Measurements from ENCODE around the gene GNB1L. TPM values are rescaled to one million over a fixed set of nuclear protein-coding genes. Genes with fewer than 3 reads are reported as not detected.

GNB1L gene
- total RNA-seq, 1 experiment from 2014 or later = 17.9 TPM

DNA sequence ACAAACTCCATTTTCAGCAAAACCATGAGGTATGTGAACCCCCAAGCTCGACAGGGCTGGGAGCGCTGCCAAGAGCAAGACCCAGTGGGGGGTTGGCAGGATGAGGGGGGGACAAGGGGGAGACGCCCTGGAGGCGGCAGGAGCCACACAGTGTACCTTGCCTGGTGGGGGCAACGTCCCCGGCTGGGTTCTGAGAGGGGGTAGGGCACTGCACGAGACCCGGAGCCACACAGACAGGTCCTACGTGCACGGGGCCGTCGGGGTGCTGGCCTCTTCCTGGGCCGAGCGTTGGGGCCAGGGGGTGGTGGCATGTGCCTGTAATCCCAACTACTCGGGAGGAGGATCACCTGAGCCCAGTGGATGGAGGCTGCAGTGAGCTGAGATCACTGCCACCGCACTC is 65.3 kb downstream of the GNB1L start:
- Histone ChIP-seq H3K27ac (ENCODE audit: low read depth, low read length, poor library complexity, severe bottlenecking) (peak overlapping the region; percentile 37), H3K27me3 (replicated peaks; ENCODE audit: insufficient read depth, low read depth, low read length, poor library complexity) (no peaks in the 10 kb centered on the region), H3K36me3 (ENCODE audit: insufficient read depth, low read length, poor library complexity, severe bottlenecking) (no peaks in the 10 kb centered on the region), H3K9me3 (ENCODE audit: low read depth, low read length, poor library complexity, severe bottlenecking) (peaks cover 5% of the 10 kb centered on the region), H3K4me3 (ENCODE audit: low read depth, low read length, poor library complexity, severe bottlenecking) (no peak overlapping the region), H3K4me1 (ENCODE audit: insufficient read depth, low read length, poor library complexity, severe bottlenecking) (peaks cover 6% of the 10 kb centered on the region)
- TF ChIP-seq, protein P1, sequence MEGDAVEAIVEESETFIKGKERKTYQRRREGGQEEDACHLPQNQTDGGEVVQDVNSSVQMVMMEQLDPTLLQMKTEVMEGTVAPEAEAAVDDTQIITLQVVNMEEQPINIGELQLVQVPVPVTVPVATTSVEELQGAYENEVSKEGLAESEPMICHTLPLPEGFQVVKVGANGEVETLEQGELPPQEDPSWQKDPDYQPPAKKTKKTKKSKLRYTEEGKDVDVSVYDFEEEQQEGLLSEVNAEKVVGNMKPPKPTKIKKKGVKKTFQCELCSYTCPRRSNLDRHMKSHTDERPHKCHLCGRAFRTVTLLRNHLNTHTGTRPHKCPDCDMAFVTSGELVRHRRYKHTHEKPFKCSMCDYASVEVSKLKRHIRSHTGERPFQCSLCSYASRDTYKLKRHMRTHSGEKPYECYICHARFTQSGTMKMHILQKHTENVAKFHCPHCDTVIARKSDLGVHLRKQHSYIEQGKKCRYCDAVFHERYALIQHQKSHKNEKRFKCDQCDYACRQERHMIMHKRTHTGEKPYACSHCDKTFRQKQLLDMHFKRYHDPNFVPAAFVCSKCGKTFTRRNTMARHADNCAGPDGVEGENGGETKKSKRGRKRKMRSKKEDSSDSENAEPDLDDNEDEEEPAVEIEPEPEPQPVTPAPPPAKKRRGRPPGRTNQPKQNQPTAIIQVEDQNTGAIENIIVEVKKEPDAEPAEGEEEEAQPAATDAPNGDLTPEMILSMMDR (conservative IDR thresholded peaks at IDR 0.05; ENCODE audit: low read depth, low read length) = no peak
- TF ChIP-seq EZH2 (IDR thresholded peaks at IDR 0.05; ENCODE audit: borderline replicate concordance, low read depth, low read length, poor library complexity, severe bottlenecking) = no peak
- BruUV-seq (replicated peaks) = no TSS peak
- intact Hi-C loops (cut with micrococcal nuclease; ENCODE audit: unreplicated experiment) = no loop called here
- DNase-seq (ENCODE audit: low spot score) = no peak
- ChIA-PET POLR2A (ENCODE audit: low non-redundant PET) (interaction anchor here (0.6 kb wide), 1 partner anchor 168 kb away, joined by 3 read pairs; no protein-coding TSS in a partner anchor), CTCF (no interaction called here)

DNA sequence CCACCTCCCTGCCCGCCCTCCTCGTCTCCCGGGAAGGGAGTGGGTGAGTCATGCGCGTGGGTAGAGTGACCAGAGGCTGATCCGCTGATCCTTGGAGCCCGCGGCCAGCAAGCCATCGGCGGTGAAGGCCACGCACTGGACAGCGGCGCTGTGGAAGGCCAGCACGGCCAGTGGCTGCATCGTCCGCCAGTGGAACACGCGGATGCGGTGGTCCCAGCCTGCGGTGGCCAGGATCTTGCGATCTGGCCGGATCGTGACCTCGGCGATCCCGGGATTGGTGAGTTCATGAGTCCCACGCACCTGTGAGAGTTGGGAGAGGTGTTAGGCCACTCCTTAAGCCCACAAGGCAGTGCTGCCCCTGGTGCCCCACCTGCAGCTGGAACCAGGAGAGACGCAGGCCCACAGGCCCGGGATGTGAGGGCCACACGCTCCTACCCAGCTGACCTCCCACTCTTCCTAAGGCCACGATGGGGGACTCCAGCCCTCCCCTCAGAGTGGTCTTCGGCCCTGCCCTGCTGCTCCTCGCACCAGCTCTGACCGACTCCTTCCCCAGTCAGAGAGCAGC is 65.9 kb downstream of the GNB1L start:
- H3K4me3 ChIP-seq (ENCODE audit: low read depth, low read length, poor library complexity, severe bottlenecking) = no peak overlapping the region
- DNase-seq (ENCODE audit: low spot score) = no peak
- peak overlapping the region; percentile 37 for H3K27ac ChIP-seq (ENCODE audit: low read depth, low read length, poor library complexity, severe bottlenecking)
- POLR2A ChIA-PET (ENCODE audit: low non-redundant PET) = interaction anchor here (0.6 kb wide), 1 partner anchor 169 kb away, joined by 3 read pairs; no protein-coding TSS in a partner anchor
- H3K9me3 ChIP-seq (ENCODE audit: low read depth, low read length, poor library complexity, severe bottlenecking) = peaks cover 5% of the 10 kb centered on the region
- no peaks in the 10 kb centered on the region for H3K36me3 ChIP-seq (ENCODE audit: insufficient read depth, low read length, poor library complexity, severe bottlenecking)
- TF ChIP-seq, protein P1 (conservative IDR thresholded peaks at IDR 0.05; ENCODE audit: low read depth, low read length) = no peak
- no peak for TF ChIP-seq EZH2 (IDR thresholded peaks at IDR 0.05; ENCODE audit: borderline replicate concordance, low read depth, low read length, poor library complexity, severe bottlenecking)
- CTCF ChIA-PET = no interaction called here
- no peaks in the 10 kb centered on the region for H3K27me3 ChIP-seq (replicated peaks; ENCODE audit: insufficient read depth, low read depth, low read length, poor library complexity)
- intact Hi-C loops (cut with micrococcal nuclease; ENCODE audit: unreplicated experiment) = no loop called here
- BruUV-seq (replicated peaks) = no TSS peak
- H3K4me1 ChIP-seq (ENCODE audit: insufficient read depth, low read length, poor library complexity, severe bottlenecking) = peaks cover 6% of the 10 kb centered on the region

DNA sequence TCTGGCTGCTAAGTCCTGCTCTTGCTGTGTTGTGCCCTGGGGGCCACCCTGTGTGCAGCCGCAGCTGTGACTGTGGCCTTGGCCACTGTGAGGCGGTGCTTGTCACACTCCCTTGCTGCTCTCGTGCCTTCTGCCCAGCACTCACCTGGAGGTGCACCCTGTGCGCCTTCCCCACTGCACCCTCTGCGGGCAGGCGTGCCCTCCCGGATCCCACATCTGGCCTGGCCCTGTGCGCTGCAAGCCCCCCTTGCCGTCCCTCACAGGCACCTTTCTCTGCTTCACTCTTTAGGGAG is 66.9 kb downstream of the GNB1L start:
- intact Hi-C loops (cut with micrococcal nuclease; ENCODE audit: unreplicated experiment) = no loop called here

More for the DNA sequence above, 66.9 kb downstream of the GNB1L start:
- Histone ChIP-seq H3K27ac (ENCODE audit: low read depth, low read length, poor library complexity, severe bottlenecking) (no peak overlapping the region), H3K9me3 (ENCODE audit: low read depth, low read length, poor library complexity, severe bottlenecking) (no peaks in the 10 kb centered on the region), H3K4me1 (ENCODE audit: insufficient read depth, low read length, poor library complexity, severe bottlenecking) (peaks cover 6% of the 10 kb centered on the region), H3K27me3 (replicated peaks; ENCODE audit: insufficient read depth, low read depth, low read length, poor library complexity) (no peaks in the 10 kb centered on the region), H3K36me3 (ENCODE audit: insufficient read depth, low read length, poor library complexity, severe bottlenecking) (no peaks in the 10 kb centered on the region), H3K4me3 (ENCODE audit: low read depth, low read length, poor library complexity, severe bottlenecking) (no peak overlapping the region)
- DNase-seq (ENCODE audit: low spot score) = no peak
- ChIA-PET POLR2A (ENCODE audit: low non-redundant PET) (interaction anchor here (0.5 kb wide), 1 partner anchor 139 kb away, joined by 3 read pairs; no protein-coding TSS in a partner anchor), CTCF (interaction anchor here (0.7 kb wide), 1 partner anchor 109 kb away, joined by 3 read pairs; no protein-coding TSS in a partner anchor)
- no TSS peak for BruUV-seq (replicated peaks)
- TF ChIP-seq, protein P1 (conservative IDR thresholded peaks at IDR 0.05; ENCODE audit: low read depth, low read length) = no peak
- TF ChIP-seq EZH2 (IDR thresholded peaks at IDR 0.05; ENCODE audit: borderline replicate concordance, low read depth, low read length, poor library complexity, severe bottlenecking) = no peak

Data from A673 (cell line).